Measurements from ENCODE around the gene LRRC59.
"Not testable (repeated sequence)": the region's sequence is repeated elsewhere in the genome, so short reads cannot be mapped to it uniquely, and the experiment has no call there.

The LRRC59 gene

GRCh38 chr17:50439008-50439407, 41.7 kb upstream of the LRRC59 start:
- DNase-seq (ENCODE audit: low spot score): no peak
- TF ChIP-seq CTCF (IDR thresholded peaks at IDR 0.05; ENCODE audit: extremely low read depth, missing control alignments): no peak

- DNase-seq (ENCODE audit: low spot score): no peak
- TF ChIP-seq CTCF (IDR thresholded peaks at IDR 0.05; ENCODE audit: extremely low read depth, missing control alignments): no peak
These were observed 40.1 kb upstream of the LRRC59 start for GRCh38 chr17:50437409-50437808.

- DNase-seq (ENCODE audit: low spot score): no peak
- TF ChIP-seq CTCF (IDR thresholded peaks at IDR 0.05; ENCODE audit: extremely low read depth, missing control alignments): no peak
These were observed 34.9 kb upstream of the LRRC59 start for GRCh38 chr17:50432125-50432762.

- DNase-seq (ENCODE audit: low spot score): no peak
- TF ChIP-seq CTCF (IDR thresholded peaks at IDR 0.05; ENCODE audit: extremely low read depth, missing control alignments): no peak
These were observed 33.7 kb upstream of the LRRC59 start for GRCh38 chr17:50430821-50431618.

GRCh38 chr17:50429793-50430192, 32.5 kb upstream of the LRRC59 start:
- no peak for TF ChIP-seq CTCF (IDR thresholded peaks at IDR 0.05; ENCODE audit: extremely low read depth, missing control alignments)

GRCh38 chr17:50428831-50429424, 31.6 kb upstream of the LRRC59 start:
- TF ChIP-seq CTCF (IDR thresholded peaks at IDR 0.05; ENCODE audit: extremely low read depth, missing control alignments): no peak
- DNase-seq (ENCODE audit: low spot score): no peak

More at GRCh38 chr17:50429793-50430192, 32.5 kb upstream of the LRRC59 start:
- DNase-seq (ENCODE audit: low spot score): no peak

- not testable (repeated sequence) for DNase-seq (ENCODE audit: low spot score)
These were observed 30.8 kb upstream of the LRRC59 start for GRCh38 chr17:50428126-50428525.
